Activated gamma-delta T cell treated with Interleukin-2 at 50 U/mL for 16 hours (primary cell): ENCODE results near the gene TMEM187.

Experiments used
- DNase-seq: peaks from one replicate; pipeline ENCODE4 v3.0.0-alpha.2; 2020

TMEM187 gene

GRCh38 chrX:154023276-154024000 is 50.9 kb downstream of the TMEM187 start:
- DNase-seq: no peak

GRCh38 chrX:154024271-154024670 is 51.7 kb downstream of the TMEM187 start:
- no peak for DNase-seq

GRCh38 chrX:154025230-154025629 is 52.7 kb downstream of the TMEM187 start:
- no peak for DNase-seq

GRCh38 chrX:154026136-154027021 is 53.8 kb downstream of the TMEM187 start:
- DNase-seq: no peak

GRCh38 chrX:154027022-154027402 is 54.5 kb downstream of the TMEM187 start:
- no peak for DNase-seq

- DNase-seq: no peak
These were observed 55.4 kb downstream of the TMEM187 start for GRCh38 chrX:154027986-154028385.

- DNase-seq: no peak
These were observed 56.1 kb downstream of the TMEM187 start for GRCh38 chrX:154028502-154029184.

- DNase-seq: no peak
These were observed 56.9 kb downstream of the TMEM187 start for GRCh38 chrX:154029439-154029838.

- DNase-seq: no peak
These were observed 57.7 kb downstream of the TMEM187 start for GRCh38 chrX:154030266-154030665.

- no peak for DNase-seq
These were observed 58.3 kb downstream of the TMEM187 start for GRCh38 chrX:154030715-154031305.

- no peak for DNase-seq
These were observed 59.6 kb downstream of the TMEM187 start for GRCh38 chrX:154032160-154032559.

- no peak for DNase-seq
These were observed 60.1 kb downstream of the TMEM187 start for GRCh38 chrX:154032653-154033052.
